ENCODE data around the gene GNPDA1. TPM values are rescaled to one million over a fixed set of nuclear protein-coding genes. Genes with fewer than 3 reads are reported as not detected.

Gene GNPDA1
- total and polyA plus RNA-seq, 4 donors, result 8.0 to 15.0 (median 10.5) TPM

GRCh38 chr5:141982626-141983025 is 30.2 kb downstream of the GNPDA1 start:
- H3K4me1 ChIP-seq (ENCODE audit: control insufficient read depth in 4 of 4, insufficient read depth in 4 of 4, low read length in 3 of 4), result peaks cover 7 to 26% (median 20%) of the 10 kb centered on the region in 4 donors
- H3K36me3 ChIP-seq (ENCODE audit: control insufficient read depth in 4 of 4, insufficient read depth in 3 of 4, low read depth in 1 of 4, low read length in 3 of 4), result peaks cover 14 to 59% (median 48%) of the 10 kb centered on the region in 4 donors
- TF ChIP-seq NR2F2 (IDR thresholded peaks at IDR 0.05), result no peak
- TF ChIP-seq SP1 (IDR thresholded peaks at IDR 0.05), result peak; percentile 62
- peak; percentile 66 for TF ChIP-seq HNF4G (IDR thresholded peaks at IDR 0.05)
- TF ChIP-seq ZBTB33 (IDR thresholded peaks at IDR 0.05), result peak; percentile 48
- peak; percentile 47 for TF ChIP-seq MAX (IDR thresholded peaks at IDR 0.05)
- peak in 1 of 2 donors; percentile 10 for TF ChIP-seq RAD21 (IDR thresholded peaks at IDR 0.05)
- TF ChIP-seq HNF4A (conservative IDR thresholded peaks at IDR 0.05), result peak; percentile 91 to 95
- TF ChIP-seq RXRA (IDR thresholded peaks at IDR 0.05), result peak; percentile 55 to 73
- no peak for TF ChIP-seq ATF3 (IDR thresholded peaks at IDR 0.05)
- no peak for TF ChIP-seq GABPA (IDR thresholded peaks at IDR 0.05 in 1 of 2, conservative IDR thresholded peaks at IDR 0.05 in 1 of 2)
- TF ChIP-seq FOXA2 (IDR thresholded peaks at IDR 0.05), result no peak
- no peak for TF ChIP-seq FOXA1 (IDR thresholded peaks at IDR 0.05)
- TF ChIP-seq JUND (IDR thresholded peaks at IDR 0.05), result peak; percentile 69 to 70
- no peak for TF ChIP-seq CTCF (IDR thresholded peaks at IDR 0.05; ENCODE audit: low read depth, low read length, missing input control)
- peak; percentile 51 for TF ChIP-seq YY1 (IDR thresholded peaks at IDR 0.05)
- peak in 1 of 2 donors; percentile 70 for TF ChIP-seq EGR1 (IDR thresholded peaks at IDR 0.05; ENCODE audit: low read depth in 2 of 2)
- no peak for TF ChIP-seq REST (IDR thresholded peaks at IDR 0.05)
- no peak for DNase-seq (ENCODE audit: low spot score)
- no peaks in the 10 kb centered on the region for H3K27me3 ChIP-seq (ENCODE audit: control insufficient read depth in 4 of 4, insufficient read depth in 4 of 4, low read length in 3 of 4)
- no peak overlapping the region for H3K9ac ChIP-seq (ENCODE audit: low read depth in 1 of 2, low read length in 2 of 2)
- H3K9me3 ChIP-seq (ENCODE audit: control insufficient read depth in 4 of 4, low read length in 3 of 4), result no peaks in the 10 kb centered on the region
- no peak overlapping the region for H3K27ac ChIP-seq (ENCODE audit: low read depth in 1 of 2, low read length in 2 of 2)
- no peak overlapping the region for H3K4me3 ChIP-seq (ENCODE audit: low read depth in 1 of 3, low read length in 3 of 3)
- 29% methylated on average over 2 of the region's 2 CpGs for WGBS
